Breast epithelium (tissue), 4 donors: ENCODE data around the gene MIGA2. TPM values are rescaled to one million over a fixed set of nuclear protein-coding genes. Genes with fewer than 3 reads are reported as not detected.

Experiments used
- DNase-seq, 2 donors: peaks; one replicate each; pipeline ENCODE4 v3.0.0-alpha.2; 2019; ENCODE audit warnings: low spot score in 2 of 2
- H3K27ac ChIP-seq, 2 donors: fragments of 200-600 bp; sonication (generic) in 1 of 2; one replicate each; pipeline ENCODE4 v1.5.1; 2016 to 2019; ENCODE audit warnings: mild to moderate bottlenecking in 1 of 2
- H3K27me3 ChIP-seq, 2 donors: fragments of 200-600 bp; sonication (generic) in 1 of 2; one replicate each; pipeline versions ENCODE4 v1.5.1 to v1.6.0; 2017 to 2019; ENCODE audit warnings: control low read depth in 1 of 2, mild to moderate bottlenecking in 1 of 2
- H3K36me3 ChIP-seq: fragments of 200-600 bp; one replicate; pipeline ENCODE4 v1.5.1; 2019
- H3K4me1 ChIP-seq, 2 donors: fragments of 200-600 bp; sonication (generic); one replicate each; pipeline ENCODE4 v1.5.1; 2016 to 2019; ENCODE audit warnings: control low read depth in 1 of 2
- H3K4me3 ChIP-seq, 3 donors: fragments of 200-600 bp; sonication (generic); 1 replicate in 2 of 3; 2 replicates in 1 of 3; pipeline ENCODE4 v1.5.1; 2016 to 2019; ENCODE audit warnings: mild to moderate bottlenecking in 3 of 3, moderate library complexity in 2 of 3
- H3K9me3 ChIP-seq, 2 donors: fragments of 200-600 bp; sonication (generic) in 1 of 2; one replicate each; pipeline ENCODE4 v1.5.1; 2016 to 2019; ENCODE audit warnings: control low read depth in 1 of 2
- CTCF ChIP-seq, 3 donors: fragments of 450-650 bp; IDR thresholded peaks; one replicate each; pipeline ENCODE4 v1.5.1; 2016 to 2017; ENCODE audit warnings: antibody characterized with exemption in 3 of 3, mild to moderate bottlenecking in 3 of 3, moderate library complexity in 3 of 3
- POLR2A ChIP-seq: fragments of 450-650 bp; IDR thresholded peaks from one replicate; pipeline ENCODE4 v1.6.1; 2016; ENCODE audit warnings: antibody characterized with exemption, mild to moderate bottlenecking, moderate library complexity
- POLR2AphosphoS5 ChIP-seq, 3 donors: sonication (generic); formaldehyde crosslinking; IDR thresholded peaks; one replicate each; pipeline ENCODE4 v1.6.1; 2017; ENCODE audit warnings: antibody characterized with exemption in 3 of 3
- intact Hi-C: fragments of 100-400 bp; cut with DNase I; formaldehyde crosslinking; loops from one replicate; pipeline ENCODE4 v1.15.1; 2023; ENCODE audit warnings: low total_unique reads
- total RNA-seq, 3 donors: library from RNA; depleted of rRNA; stranded (reverse); fragments of >200 nt; gene quantifications; one replicate each; pipeline ENCODE4 v1.1.0, GENCODE V29; 2016

The MIGA2 gene
- total RNA-seq, result 10 to 100 TPM; 25.3 to 28.8 (median 27.9) TPM

GRCh38 chr9:129036241-129036922, at the start of gene MIGA2:
Gene MIGA2, plus strand, starts transcription at chr9:129036626. Its CDS starts 3,969 bp downstream, at chr9:129040595.
- H3K27ac ChIP-seq, result peak within 1 kb of the TSS; percentile 79 to 84
- no peaks in the 10 kb centered on the region for H3K9me3 ChIP-seq
- peaks cover 7 to 13% of the 10 kb centered on the region in 2 donors for H3K4me1 ChIP-seq
- intact Hi-C loops, result no loop called here
- peak within 1 kb of the TSS; percentile 72 to 94 (median 90) for H3K4me3 ChIP-seq
- peak; percentile 96 to 99 for DNase-seq
- peak; percentile 83 for TF ChIP-seq POLR2A
- peak; percentile 76 to 84 (median 83) for TF ChIP-seq POLR2AphosphoS5 (IDR thresholded peaks at IDR 0.05)
- TF ChIP-seq CTCF (IDR thresholded peaks at IDR 0.05), result peak in 1 of 3 donors; percentile 6
- H3K36me3 ChIP-seq, result no peaks in the 10 kb centered on the region
- H3K27me3 ChIP-seq, result no peaks in the 10 kb centered on the region

GRCh38 chr9:128986671-128987070, 49.8 kb upstream of the MIGA2 start:
- Histone ChIP-seq H3K27ac (no peak overlapping the region), H3K9me3 (no peaks in the 10 kb centered on the region)
- intact Hi-C loops, result no loop called here

GRCh38 chr9:128987805-128988204, 48.6 kb upstream of the MIGA2 start:
- DNase-seq, result no peak
- intact Hi-C loops, result no loop called here

More at GRCh38 chr9:128986671-128987070, 49.8 kb upstream of the MIGA2 start:
- Histone ChIP-seq H3K4me1 (no peaks in the 10 kb centered on the region), H3K27me3 (no peaks in the 10 kb centered on the region), H3K4me3 (no peak overlapping the region), H3K36me3 (peaks cover 4% of the 10 kb centered on the region)
- no peak for DNase-seq
- no peak for TF ChIP-seq CTCF (IDR thresholded peaks at IDR 0.05)

GRCh38 chr9:128992995-128993394, 43.4 kb upstream of the MIGA2 start:
- H3K27ac ChIP-seq, result no peak overlapping the region
- no peak for TF ChIP-seq POLR2AphosphoS5 (IDR thresholded peaks at IDR 0.05)
- TF ChIP-seq CTCF (IDR thresholded peaks at IDR 0.05), result peak in 1 of 3 donors; percentile 14
- TF ChIP-seq POLR2A, result no peak
- no peaks in the 10 kb centered on the region for H3K9me3 ChIP-seq
- H3K4me3 ChIP-seq, result no peak overlapping the region
- intact Hi-C loops, result no loop called here
- H3K36me3 ChIP-seq, result peaks cover 8% of the 10 kb centered on the region
- DNase-seq, result peak in 1 of 2 donors; percentile 39
- no peaks in the 10 kb centered on the region for H3K4me1 ChIP-seq
- no peaks in the 10 kb centered on the region for H3K27me3 ChIP-seq

More at GRCh38 chr9:128987805-128988204, 48.6 kb upstream of the MIGA2 start:
- H3K27ac ChIP-seq, result no peak overlapping the region
- no peak overlapping the region for H3K4me3 ChIP-seq
- H3K36me3 ChIP-seq, result peaks cover 4% of the 10 kb centered on the region
- H3K27me3 ChIP-seq, result no peaks in the 10 kb centered on the region
- TF ChIP-seq CTCF (IDR thresholded peaks at IDR 0.05) (no peak), POLR2AphosphoS5 (IDR thresholded peaks at IDR 0.05) (no peak), POLR2A (no peak)
- H3K4me1 ChIP-seq, result no peaks in the 10 kb centered on the region
- H3K9me3 ChIP-seq, result no peaks in the 10 kb centered on the region

GRCh38 chr9:128995791-128996190, 40.6 kb upstream of the MIGA2 start:
- TF ChIP-seq POLR2AphosphoS5 (IDR thresholded peaks at IDR 0.05) (no peak), CTCF (IDR thresholded peaks at IDR 0.05) (no peak), POLR2A (no peak)
- H3K27me3 ChIP-seq, result no peaks in the 10 kb centered on the region
- no peak for DNase-seq
- no peaks in the 10 kb centered on the region for H3K9me3 ChIP-seq
- H3K27ac ChIP-seq, result peak overlapping the region in 1 of 2 donors; percentile 46
- H3K4me3 ChIP-seq, result no peak overlapping the region
- intact Hi-C loops, result no loop called here
- peaks cover 8% of the 10 kb centered on the region for H3K36me3 ChIP-seq
- no peaks in the 10 kb centered on the region for H3K4me1 ChIP-seq
